ENCODE measurements around the gene S100A12.
"Not testable (repeated sequence)": the region's sequence is repeated elsewhere in the genome, so short reads cannot be mapped to it uniquely, and the experiment has no call there.

The S100A12 gene

GRCh38 chr1:153348511-153349362 is 26.7 kb downstream of the S100A12 start, which contains the start of gene PGLYRP4:
Gene PGLYRP4, minus strand, starts transcription at chr1:153348841. Its CDS starts 909 bp downstream, at chr1:153347932.
- Histone ChIP-seq H3K9me3 (ENCODE audit: control insufficient read depth, insufficient read depth, low read length) (no peaks in the 10 kb centered on the region), H3K4me3 (ENCODE audit: low read depth, low read length) (no peak within 1 kb of the TSS), H3K27ac (ENCODE audit: low read depth, low read length) (no peak within 1 kb of the TSS), H3K4me1 (ENCODE audit: control insufficient read depth, insufficient read depth, low read length) (no peaks in the 10 kb centered on the region), H3K9ac (ENCODE audit: low read depth, low read length) (no peak within 1 kb of the TSS), H3K27me3 (ENCODE audit: control insufficient read depth, insufficient read depth, low read length) (no peaks in the 10 kb centered on the region; the same call in 1 of the 2 replicates), H3K36me3 (ENCODE audit: control insufficient read depth, insufficient read depth, low read length) (no peaks in the 10 kb centered on the region)

DNA sequence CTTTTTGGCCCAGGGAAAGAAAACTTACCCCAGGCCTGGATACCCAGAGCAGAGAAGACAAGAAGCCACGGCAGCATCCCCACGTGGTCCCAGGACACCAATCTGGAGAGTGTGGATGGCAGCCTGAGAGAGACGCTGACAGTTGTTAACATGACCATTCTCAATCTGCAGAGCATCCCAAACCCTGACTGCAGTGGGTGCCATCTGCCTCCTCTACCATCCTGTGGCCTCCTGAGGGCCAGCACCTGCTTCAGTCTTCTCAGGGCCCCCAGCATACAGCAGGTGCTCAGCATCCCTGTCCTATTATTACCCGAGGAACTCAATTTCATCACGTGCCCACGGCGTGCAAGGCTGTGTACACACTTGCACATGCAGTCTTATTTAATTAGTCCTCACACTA is 27.6 kb downstream of the S100A12 start:
- H3K9me3 ChIP-seq (ENCODE audit: control insufficient read depth, insufficient read depth, low read length): no peaks in the 10 kb centered on the region
- no peak overlapping the region for H3K9ac ChIP-seq (ENCODE audit: low read depth, low read length)
- no peak overlapping the region for H3K4me3 ChIP-seq (ENCODE audit: low read depth, low read length)
- H3K27ac ChIP-seq (ENCODE audit: low read depth, low read length): no peak overlapping the region
- H3K4me1 ChIP-seq (ENCODE audit: control insufficient read depth, insufficient read depth, low read length): no peaks in the 10 kb centered on the region
- H3K36me3 ChIP-seq (ENCODE audit: control insufficient read depth, insufficient read depth, low read length): no peaks in the 10 kb centered on the region
- no peaks in the 10 kb centered on the region; the same call in 1 of the 2 replicates for H3K27me3 ChIP-seq (ENCODE audit: control insufficient read depth, insufficient read depth, low read length)

DNA sequence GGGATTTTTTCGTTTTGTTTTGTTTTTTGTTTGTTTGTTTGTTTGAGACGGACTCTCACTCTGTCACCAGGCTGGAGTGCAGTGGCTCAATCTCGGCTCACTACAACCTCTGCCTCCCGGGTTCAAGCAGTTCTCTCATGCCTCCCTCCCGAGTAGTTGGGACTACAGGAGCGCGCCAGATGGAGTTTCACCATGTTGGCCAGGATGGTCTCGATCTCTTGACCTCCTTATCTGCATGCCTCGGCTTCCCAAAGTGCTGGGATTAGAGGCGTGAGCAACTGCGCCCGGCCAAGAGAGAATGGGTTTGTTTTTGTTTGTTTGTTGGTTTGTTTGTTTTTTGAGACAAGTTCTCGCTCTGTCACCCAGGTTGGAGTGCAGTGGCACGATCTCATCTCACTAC is 28.4 kb downstream of the S100A12 start:
- H3K9ac ChIP-seq (ENCODE audit: low read depth, low read length); H3K4me1 ChIP-seq (ENCODE audit: control insufficient read depth, insufficient read depth, low read length); H3K36me3 ChIP-seq (ENCODE audit: control insufficient read depth, insufficient read depth, low read length); H3K27ac ChIP-seq (ENCODE audit: low read depth, low read length); H3K9me3 ChIP-seq (ENCODE audit: control insufficient read depth, insufficient read depth, low read length); H3K27me3 ChIP-seq (ENCODE audit: control insufficient read depth, insufficient read depth, low read length); H3K4me3 ChIP-seq (ENCODE audit: low read depth, low read length): not testable (repeated sequence)

- Histone ChIP-seq H3K9me3 (ENCODE audit: control insufficient read depth, insufficient read depth, low read length) (no peaks in the 10 kb centered on the region), H3K9ac (ENCODE audit: low read depth, low read length) (no peak overlapping the region), H3K27ac (ENCODE audit: low read depth, low read length) (no peak overlapping the region), H3K27me3 (ENCODE audit: control insufficient read depth, insufficient read depth, low read length) (no peaks in the 10 kb centered on the region; the same call in 1 of the 2 replicates), H3K4me1 (ENCODE audit: control insufficient read depth, insufficient read depth, low read length) (no peaks in the 10 kb centered on the region), H3K4me3 (ENCODE audit: low read depth, low read length) (no peak overlapping the region), H3K36me3 (ENCODE audit: control insufficient read depth, insufficient read depth, low read length) (no peaks in the 10 kb centered on the region)
Observed at GRCh38 chr1:153346077-153346723, 29.2 kb downstream of the S100A12 start.

DNA sequence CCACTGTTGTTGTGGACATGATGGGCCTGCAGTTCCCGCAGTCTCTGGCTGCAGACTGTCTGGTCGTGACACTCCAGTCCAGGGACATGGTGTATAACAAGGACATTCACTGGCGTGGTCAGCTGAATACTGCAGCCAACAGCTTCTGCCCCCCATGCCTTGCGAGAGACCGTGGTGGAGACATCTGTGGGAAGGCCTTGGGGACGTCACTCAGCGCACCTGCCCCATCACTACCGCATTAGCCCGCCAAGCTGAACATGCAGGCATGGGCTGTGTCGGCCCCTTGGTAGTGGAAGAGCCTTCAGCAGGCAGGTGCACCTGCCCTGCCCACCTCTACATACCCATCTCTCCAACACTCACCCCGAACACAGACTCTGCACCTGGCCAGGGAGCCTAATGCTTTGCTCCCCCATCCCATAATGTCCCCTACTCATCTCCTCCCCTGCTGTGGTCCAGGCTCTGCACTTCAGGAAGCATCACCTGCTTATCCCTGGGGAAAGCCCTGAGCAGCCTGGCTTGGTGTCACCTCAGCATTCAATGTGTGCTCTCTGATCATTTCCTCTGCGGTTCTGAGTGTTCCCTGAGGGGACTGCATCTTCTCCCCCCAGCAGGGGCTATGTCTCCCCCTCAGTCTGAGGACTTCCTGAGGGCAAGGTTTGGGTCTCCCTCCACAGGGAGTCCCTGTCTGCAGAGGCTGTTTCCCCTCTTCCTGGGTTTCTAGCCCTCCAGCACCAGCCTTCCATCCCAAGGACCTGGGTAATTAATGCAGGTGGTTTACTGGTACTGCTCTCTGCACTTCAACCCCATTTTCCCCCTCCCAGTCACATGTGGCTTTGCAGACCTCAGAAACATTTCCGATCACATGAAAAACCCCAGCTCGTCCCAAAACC is 30.0 kb downstream of the S100A12 start:
- Histone ChIP-seq H3K9me3 (ENCODE audit: control insufficient read depth, insufficient read depth, low read length) (no peaks in the 10 kb centered on the region), H3K36me3 (ENCODE audit: control insufficient read depth, insufficient read depth, low read length) (no peaks in the 10 kb centered on the region), H3K4me3 (ENCODE audit: low read depth, low read length) (no peak overlapping the region), H3K27me3 (ENCODE audit: control insufficient read depth, insufficient read depth, low read length) (no peaks in the 10 kb centered on the region; the same call in 1 of the 2 replicates), H3K4me1 (ENCODE audit: control insufficient read depth, insufficient read depth, low read length) (no peaks in the 10 kb centered on the region), H3K9ac (ENCODE audit: low read depth, low read length) (no peak overlapping the region), H3K27ac (ENCODE audit: low read depth, low read length) (no peak overlapping the region)

GRCh38 chr1:153344718-153345025 is 30.7 kb downstream of the S100A12 start:
- Histone ChIP-seq H3K9ac (ENCODE audit: low read depth, low read length) (no peak overlapping the region), H3K27ac (ENCODE audit: low read depth, low read length) (no peak overlapping the region), H3K27me3 (ENCODE audit: control insufficient read depth, insufficient read depth, low read length) (no peaks in the 10 kb centered on the region; the same call in 1 of the 2 replicates), H3K9me3 (ENCODE audit: control insufficient read depth, insufficient read depth, low read length) (no peaks in the 10 kb centered on the region), H3K4me1 (ENCODE audit: control insufficient read depth, insufficient read depth, low read length) (no peaks in the 10 kb centered on the region), H3K4me3 (ENCODE audit: low read depth, low read length) (no peak overlapping the region), H3K36me3 (ENCODE audit: control insufficient read depth, insufficient read depth, low read length) (no peaks in the 10 kb centered on the region)

- Histone ChIP-seq H3K36me3 (ENCODE audit: control insufficient read depth, insufficient read depth, low read length) (no peaks in the 10 kb centered on the region), H3K4me1 (ENCODE audit: control insufficient read depth, insufficient read depth, low read length) (no peaks in the 10 kb centered on the region), H3K27ac (ENCODE audit: low read depth, low read length) (no peak overlapping the region), H3K27me3 (ENCODE audit: control insufficient read depth, insufficient read depth, low read length) (no peaks in the 10 kb centered on the region; the same call in 1 of the 2 replicates), H3K9me3 (ENCODE audit: control insufficient read depth, insufficient read depth, low read length) (no peaks in the 10 kb centered on the region), H3K4me3 (ENCODE audit: low read depth, low read length) (no peak overlapping the region), H3K9ac (ENCODE audit: low read depth, low read length) (no peak overlapping the region)
Observed at GRCh38 chr1:153343811-153344717, 31.4 kb downstream of the S100A12 start.

- Histone ChIP-seq H3K36me3 (ENCODE audit: control insufficient read depth, insufficient read depth, low read length) (no peaks in the 10 kb centered on the region), H3K9ac (ENCODE audit: low read depth, low read length) (no peak overlapping the region), H3K9me3 (ENCODE audit: control insufficient read depth, insufficient read depth, low read length) (no peaks in the 10 kb centered on the region), H3K4me1 (ENCODE audit: control insufficient read depth, insufficient read depth, low read length) (no peaks in the 10 kb centered on the region), H3K27ac (ENCODE audit: low read depth, low read length) (no peak overlapping the region), H3K4me3 (ENCODE audit: low read depth, low read length) (no peak overlapping the region), H3K27me3 (ENCODE audit: control insufficient read depth, insufficient read depth, low read length) (no peaks in the 10 kb centered on the region; the same call in 1 of the 2 replicates)
Observed at GRCh38 chr1:153343040-153343681, 32.3 kb downstream of the S100A12 start.

DNA sequence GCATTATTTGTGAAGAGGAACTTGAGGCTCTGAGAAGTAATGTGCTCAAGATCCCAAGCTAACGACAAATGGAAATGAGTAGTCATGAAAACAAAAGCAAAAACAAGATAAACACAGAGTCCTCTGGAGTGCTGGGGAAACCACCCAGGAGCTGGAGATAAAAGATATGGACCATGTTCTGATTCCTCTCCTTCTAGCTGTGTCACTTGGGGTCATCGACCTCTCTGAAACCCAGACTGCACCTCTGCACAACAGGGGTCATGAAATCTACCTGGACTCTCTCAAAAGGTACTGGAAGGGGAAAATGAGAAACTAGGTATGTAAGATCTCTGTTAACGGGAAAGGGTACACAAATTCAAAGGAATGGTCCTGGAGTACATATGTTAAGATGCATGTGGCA is 33.2 kb downstream of the S100A12 start:
- no peaks in the 10 kb centered on the region for H3K9me3 ChIP-seq (ENCODE audit: control insufficient read depth, insufficient read depth, low read length)
- H3K4me3 ChIP-seq (ENCODE audit: low read depth, low read length): no peak overlapping the region
- H3K4me1 ChIP-seq (ENCODE audit: control insufficient read depth, insufficient read depth, low read length): no peaks in the 10 kb centered on the region
- H3K36me3 ChIP-seq (ENCODE audit: control insufficient read depth, insufficient read depth, low read length): no peaks in the 10 kb centered on the region
- no peaks in the 10 kb centered on the region; the same call in 1 of the 2 replicates for H3K27me3 ChIP-seq (ENCODE audit: control insufficient read depth, insufficient read depth, low read length)
- no peak overlapping the region for H3K27ac ChIP-seq (ENCODE audit: low read depth, low read length)
- no peak overlapping the region for H3K9ac ChIP-seq (ENCODE audit: low read depth, low read length)

Data from HUES48 (cell line).